ENCODE measurements around the gene IGFBP7.

DNA sequence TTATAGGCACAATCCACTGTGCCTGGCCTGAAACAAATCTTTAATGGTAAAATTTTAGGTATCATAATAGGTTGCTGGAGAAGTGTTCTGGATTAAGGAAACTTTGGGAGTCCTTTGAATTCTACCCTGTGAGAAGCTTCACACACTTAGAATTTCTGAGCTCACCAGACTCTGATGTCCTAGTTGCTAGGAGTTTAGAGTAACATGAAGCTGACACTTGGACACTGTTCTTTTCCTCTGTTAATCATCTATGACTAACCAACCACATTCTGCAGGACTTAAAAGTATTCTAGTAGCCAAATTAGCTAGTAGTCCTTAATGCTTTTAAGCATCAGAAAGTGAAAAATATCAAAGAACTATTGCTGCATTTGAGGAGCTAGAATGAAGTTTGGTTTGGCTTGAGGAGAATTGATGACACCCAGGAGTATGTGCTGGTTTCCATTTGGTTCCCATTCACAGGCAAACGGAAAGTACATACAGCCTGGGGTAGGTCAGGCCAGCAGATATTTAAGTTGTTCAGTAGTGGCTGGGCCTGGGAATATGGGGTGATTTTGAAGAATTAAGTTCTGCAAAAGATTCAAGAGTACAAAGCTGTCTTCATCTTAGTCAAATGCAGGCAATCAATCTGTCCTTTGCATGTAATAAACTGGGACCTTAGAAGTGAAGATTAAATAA lies 38.8 kb upstream of the IGFBP7 start:
- TF ChIP-seq, protein P1, sequence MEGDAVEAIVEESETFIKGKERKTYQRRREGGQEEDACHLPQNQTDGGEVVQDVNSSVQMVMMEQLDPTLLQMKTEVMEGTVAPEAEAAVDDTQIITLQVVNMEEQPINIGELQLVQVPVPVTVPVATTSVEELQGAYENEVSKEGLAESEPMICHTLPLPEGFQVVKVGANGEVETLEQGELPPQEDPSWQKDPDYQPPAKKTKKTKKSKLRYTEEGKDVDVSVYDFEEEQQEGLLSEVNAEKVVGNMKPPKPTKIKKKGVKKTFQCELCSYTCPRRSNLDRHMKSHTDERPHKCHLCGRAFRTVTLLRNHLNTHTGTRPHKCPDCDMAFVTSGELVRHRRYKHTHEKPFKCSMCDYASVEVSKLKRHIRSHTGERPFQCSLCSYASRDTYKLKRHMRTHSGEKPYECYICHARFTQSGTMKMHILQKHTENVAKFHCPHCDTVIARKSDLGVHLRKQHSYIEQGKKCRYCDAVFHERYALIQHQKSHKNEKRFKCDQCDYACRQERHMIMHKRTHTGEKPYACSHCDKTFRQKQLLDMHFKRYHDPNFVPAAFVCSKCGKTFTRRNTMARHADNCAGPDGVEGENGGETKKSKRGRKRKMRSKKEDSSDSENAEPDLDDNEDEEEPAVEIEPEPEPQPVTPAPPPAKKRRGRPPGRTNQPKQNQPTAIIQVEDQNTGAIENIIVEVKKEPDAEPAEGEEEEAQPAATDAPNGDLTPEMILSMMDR (conservative IDR thresholded peaks at IDR 0.05; ENCODE audit: low read length): no peak
- TF ChIP-seq EZH2phosphoT487 (IDR thresholded peaks at IDR 0.05; ENCODE audit: borderline replicate concordance, low read depth, low read length): no peak
